NCI-H1092 (cell line): ENCODE data around the gene TCL1B.
"Not testable (repeated sequence)": the region's sequence is repeated elsewhere in the genome, so short reads cannot be mapped to it uniquely, and the experiment has no call there.

Source experiments
- DNase-seq: peaks from one replicate; lab custom pipeline; 2025; lab: John Stamatoyannopoulos, UW

Gene TCL1B

GRCh38 chr14:95703341-95703740, 17.1 kb downstream of the TCL1B start:
- DNase-seq, result no peak

GRCh38 chr14:95703805-95704204, 17.6 kb downstream of the TCL1B start:
- no peak for DNase-seq

- DNase-seq, result no peak
Measured at GRCh38 chr14:95705518-95705917, 19.3 kb downstream of the TCL1B start.

GRCh38 chr14:95707327-95707726, 21.1 kb downstream of the TCL1B start:
- no peak for DNase-seq

GRCh38 chr14:95710106-95710505, 23.9 kb downstream of the TCL1B start:
- DNase-seq, result no peak

- DNase-seq, result no peak
Measured at GRCh38 chr14:95711476-95712176, 25.4 kb downstream of the TCL1B start.

GRCh38 chr14:95712398-95712797, 26.2 kb downstream of the TCL1B start:
- no peak for DNase-seq

GRCh38 chr14:95713596-95714371, 27.6 kb downstream of the TCL1B start, which contains the start of gene TCL1A:
Gene TCL1A (minus strand): TSS chr14:95714125. CDS start chr14:95714066, 59 bp downstream.
- DNase-seq, result no peak

- no peak for DNase-seq
Measured at GRCh38 chr14:95722525-95723190, 36.4 kb downstream of the TCL1B start.

GRCh38 chr14:95725685-95726336, 39.6 kb downstream of the TCL1B start:
- DNase-seq, result no peak

GRCh38 chr14:95727056-95727700, 41.0 kb downstream of the TCL1B start:
- peak; percentile 17 for DNase-seq

GRCh38 chr14:95729402-95730028, 43.3 kb downstream of the TCL1B start:
- not testable (repeated sequence) for DNase-seq

- DNase-seq, result no peak
Measured at GRCh38 chr14:95730126-95730525, 43.9 kb downstream of the TCL1B start.

GRCh38 chr14:95733212-95733611, 47.0 kb downstream of the TCL1B start:
- no peak for DNase-seq

- DNase-seq, result no peak
Measured at GRCh38 chr14:95739356-95739755, 53.1 kb downstream of the TCL1B start.

GRCh38 chr14:95741038-95741490, 54.8 kb downstream of the TCL1B start:
- peak; percentile 22 for DNase-seq

GRCh38 chr14:95741781-95742180, 55.6 kb downstream of the TCL1B start:
- no peak for DNase-seq
